ACC112 (cell line): ENCODE data around the gene SERPINB6.
A peak's percentile ranks its signal among the peaks of the same experiment; 100 is the strongest.

Source experiments
- H2AFZ ChIP-seq: fragments of 200-600 bp; sonication (generic); one replicate; pipeline ENCODE4 v1.6.0; 2017; ENCODE audit warnings: antibody characterized with exemption, low read length; ENCODE audit not compliant: unreplicated experiment
- H3K27ac ChIP-seq: fragments of 200-600 bp; sonication (generic); 2 replicates; pipeline ENCODE4 v1.5.1; 2014; ENCODE audit warnings: low read depth, mild to moderate bottlenecking, antibody characterized with exemption, low read length, moderate library complexity
- H3K27me3 ChIP-seq: fragments of 200-600 bp; sonication (generic); 2 replicates; pipeline ENCODE4 v1.6.1; 2014; ENCODE audit warnings: mild to moderate bottlenecking, antibody characterized with exemption, low read length, moderate library complexity, mixed read lengths; ENCODE audit not compliant: insufficient read depth
- H3K36me3 ChIP-seq: fragments of 200-600 bp; sonication (generic); 2 replicates; pipeline ENCODE4 v1.6.1; 2016; ENCODE audit warnings: mild to moderate bottlenecking, antibody characterized with exemption, low read length, moderate library complexity, mixed read lengths; ENCODE audit not compliant: insufficient read depth
- H3K4me1 ChIP-seq: fragments of 200-600 bp; sonication (generic); one replicate; pipeline ENCODE4 v1.6.1; 2016; ENCODE audit warnings: low read length, mixed read lengths; ENCODE audit not compliant: insufficient read depth, unreplicated experiment, control insufficient read depth
- H3K4me3 ChIP-seq: fragments of 200-600 bp; sonication (generic); 2 replicates; pipeline ENCODE4 v1.5.1; 2014; ENCODE audit warnings: mild to moderate bottlenecking, low read depth, low read length
- H3K79me2 ChIP-seq: fragments of 200-600 bp; sonication (generic); one replicate; pipeline ENCODE4 v1.6.0; 2016; ENCODE audit warnings: low read length; ENCODE audit not compliant: control insufficient read depth, unreplicated experiment, insufficient read depth

The SERPINB6 gene

DNA sequence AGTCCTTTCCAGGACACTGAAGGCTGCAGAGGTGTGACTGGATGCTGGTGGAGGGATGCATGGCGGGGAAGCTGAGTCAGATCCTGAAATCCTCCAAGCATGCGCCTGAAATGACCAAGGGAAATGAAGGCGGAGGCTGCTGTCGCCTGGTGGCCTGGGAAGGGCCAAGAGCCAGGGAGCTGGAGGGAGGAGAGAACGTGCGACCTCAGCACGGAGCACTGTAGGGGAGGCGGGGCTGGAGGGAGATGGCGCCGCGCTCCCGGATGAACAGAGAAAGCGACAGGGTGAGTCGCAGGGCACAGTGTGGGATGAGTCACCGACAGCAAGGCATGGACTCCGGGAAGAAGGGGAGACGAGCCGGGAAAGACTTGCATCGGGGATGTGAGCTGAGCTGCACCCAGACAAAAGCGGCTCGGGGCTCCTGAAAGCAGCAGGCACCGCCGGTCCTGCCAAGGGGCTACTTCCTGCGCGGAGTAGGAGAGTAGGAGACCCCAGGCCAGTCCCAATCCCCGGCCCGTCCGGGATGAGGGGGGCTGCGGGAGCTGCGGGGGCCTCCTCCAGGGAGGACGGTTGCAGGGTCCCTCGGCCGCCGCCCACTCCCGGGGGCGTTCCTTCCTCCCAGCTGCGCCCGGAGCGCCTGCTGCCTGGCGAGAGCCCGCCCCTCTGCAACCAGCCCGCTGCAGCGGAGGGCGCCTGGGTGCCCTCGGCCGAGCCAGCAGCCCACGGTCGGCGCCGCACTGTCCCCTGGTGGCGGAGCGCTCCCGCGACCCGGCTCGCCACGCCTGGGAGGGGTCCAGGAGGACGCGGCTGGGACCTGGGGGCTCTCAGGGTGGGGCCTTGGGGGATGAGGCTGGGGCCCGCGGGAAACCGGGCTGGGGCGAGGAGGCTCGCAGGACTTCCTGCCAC is 17.3 kb upstream of the SERPINB6 start:
- no peaks in the 10 kb centered on the region for H3K36me3 ChIP-seq

DNA sequence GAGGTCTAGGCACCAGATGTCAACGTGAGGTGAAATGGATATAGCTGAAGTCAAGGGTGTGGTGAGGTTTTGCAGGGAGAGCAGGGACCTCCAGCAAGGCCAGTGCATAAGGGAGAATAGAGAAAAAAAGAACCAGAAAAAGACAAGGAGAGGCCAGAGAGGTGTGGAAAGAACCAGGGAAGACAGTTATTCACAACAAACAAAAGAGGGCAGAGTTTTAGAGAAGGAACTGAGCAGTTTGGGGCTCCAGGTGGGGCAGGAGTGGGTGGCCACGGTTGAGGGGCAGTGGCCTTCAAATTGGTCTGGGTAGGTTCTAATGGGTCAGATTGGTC is 16.7 kb upstream of the SERPINB6 start:
- peak overlapping the region; percentile 67 for H2AFZ ChIP-seq
- no peaks in the 10 kb centered on the region for H3K36me3 ChIP-seq
- peaks cover 28% of the 10 kb centered on the region for H3K4me1 ChIP-seq
- H3K27me3 ChIP-seq, result no peaks in the 10 kb centered on the region
- H3K79me2 ChIP-seq, result no peaks in the 10 kb centered on the region
- H3K27ac ChIP-seq, result peak overlapping the region; percentile 98
- peak overlapping the region; percentile 80 for H3K4me3 ChIP-seq

More for the DNA sequence above, 17.3 kb upstream of the SERPINB6 start:
- Histone ChIP-seq H3K79me2 (no peaks in the 10 kb centered on the region), H2AFZ (peak overlapping the region; percentile 67), H3K27ac (peak overlapping the region; percentile 98), H3K4me3 (peak overlapping the region; percentile 80), H3K4me1 (peaks cover 26% of the 10 kb centered on the region), H3K27me3 (no peaks in the 10 kb centered on the region)

GRCh38 chr6:2986722-2987221 is 15.4 kb upstream of the SERPINB6 start:
- Histone ChIP-seq H3K36me3 (no peaks in the 10 kb centered on the region), H3K4me3 (0 out of 2 replicates have a peak overlapping the region, but pooled peaks have one; percentile 26), H2AFZ (no peak overlapping the region), H3K79me2 (no peaks in the 10 kb centered on the region), H3K27ac (peak overlapping the region; percentile 98), H3K4me1 (peaks cover 41% of the 10 kb centered on the region), H3K27me3 (no peaks in the 10 kb centered on the region)

DNA sequence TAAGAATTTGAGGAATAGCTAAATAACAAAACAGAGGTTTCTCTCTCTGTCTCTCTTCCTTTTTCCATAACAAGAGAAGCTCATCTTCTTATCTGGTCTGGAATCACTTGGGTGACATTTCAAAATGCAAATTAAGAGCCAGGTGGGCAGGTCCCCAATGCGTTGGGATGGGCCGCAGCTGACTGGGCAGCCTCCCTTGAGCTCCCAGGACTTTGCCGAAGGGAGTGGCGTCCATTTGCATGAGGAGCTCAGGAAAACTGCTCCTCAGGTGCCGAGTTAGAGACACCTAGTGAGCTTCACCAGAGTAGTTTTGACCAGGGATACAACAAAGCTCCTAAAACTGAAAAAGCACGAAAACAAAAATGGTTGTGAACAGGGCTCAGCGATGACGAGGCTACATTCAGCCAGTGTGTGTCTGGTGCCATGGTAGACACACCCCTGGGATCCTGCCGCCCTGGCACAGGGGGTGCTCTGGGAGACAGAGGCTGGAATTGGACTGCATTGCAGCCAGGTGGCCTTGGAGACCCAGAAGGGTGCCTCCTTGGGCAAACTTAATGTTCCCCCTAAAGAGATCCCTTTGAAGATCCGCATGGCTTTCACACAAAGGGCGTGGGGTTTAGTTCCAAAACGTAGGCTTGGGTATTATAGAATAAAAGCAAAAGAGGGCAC is 13.5 kb upstream of the SERPINB6 start:
- Histone ChIP-seq H3K27ac (no peak overlapping the region), H3K36me3 (no peaks in the 10 kb centered on the region), H3K79me2 (no peaks in the 10 kb centered on the region), H3K27me3 (no peaks in the 10 kb centered on the region), H3K4me3 (no peak overlapping the region), H2AFZ (no peak overlapping the region), H3K4me1 (peaks cover 60% of the 10 kb centered on the region)

DNA sequence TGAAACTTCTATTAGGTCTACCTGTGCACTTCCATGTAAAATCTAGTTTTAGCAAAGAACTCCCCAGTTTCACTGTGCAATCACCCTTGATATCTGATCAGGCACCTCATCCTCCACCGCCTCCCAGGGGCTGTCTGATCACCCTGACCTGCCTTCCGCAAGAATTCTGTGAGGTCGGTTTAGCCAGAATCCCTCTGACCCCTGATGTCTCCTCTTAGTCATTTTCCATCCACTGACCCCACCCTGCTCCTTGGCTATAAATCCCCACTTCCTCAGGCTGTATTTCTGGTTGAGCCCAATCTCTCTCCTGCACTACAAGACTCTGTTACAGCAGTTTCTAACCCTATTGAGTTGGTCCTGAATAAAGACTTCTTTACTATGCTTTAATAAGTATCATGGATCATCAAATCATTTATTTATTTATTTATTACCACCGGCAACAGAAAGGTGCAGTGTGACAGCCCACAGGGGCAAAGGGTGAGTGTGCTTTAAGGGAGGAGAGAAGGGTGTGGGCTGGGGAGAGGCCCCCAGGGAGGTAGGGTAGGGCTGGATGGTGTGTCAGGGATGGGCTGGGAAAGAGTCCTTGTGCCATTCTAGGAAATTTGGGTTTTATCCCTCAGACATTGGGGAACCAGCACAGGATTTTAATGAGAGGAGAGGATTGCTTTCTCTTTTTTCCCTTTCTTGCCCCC is 11.2 kb upstream of the SERPINB6 start:
- no peak overlapping the region for H2AFZ ChIP-seq
- H3K4me1 ChIP-seq, result peaks cover 70% of the 10 kb centered on the region
- H3K79me2 ChIP-seq, result no peaks in the 10 kb centered on the region
- H3K36me3 ChIP-seq, result no peaks in the 10 kb centered on the region
- no peaks in the 10 kb centered on the region for H3K27me3 ChIP-seq
- H3K27ac ChIP-seq, result peak overlapping the region; percentile 50
- H3K4me3 ChIP-seq, result no peak overlapping the region

GRCh38 chr6:2980465-2980855 is 9.1 kb upstream of the SERPINB6 start:
- Histone ChIP-seq H2AFZ (no peak overlapping the region), H3K27ac (peak overlapping the region; percentile 50; the same call in 1 of the 2 replicates), H3K4me1 (peaks cover 69% of the 10 kb centered on the region)

DNA sequence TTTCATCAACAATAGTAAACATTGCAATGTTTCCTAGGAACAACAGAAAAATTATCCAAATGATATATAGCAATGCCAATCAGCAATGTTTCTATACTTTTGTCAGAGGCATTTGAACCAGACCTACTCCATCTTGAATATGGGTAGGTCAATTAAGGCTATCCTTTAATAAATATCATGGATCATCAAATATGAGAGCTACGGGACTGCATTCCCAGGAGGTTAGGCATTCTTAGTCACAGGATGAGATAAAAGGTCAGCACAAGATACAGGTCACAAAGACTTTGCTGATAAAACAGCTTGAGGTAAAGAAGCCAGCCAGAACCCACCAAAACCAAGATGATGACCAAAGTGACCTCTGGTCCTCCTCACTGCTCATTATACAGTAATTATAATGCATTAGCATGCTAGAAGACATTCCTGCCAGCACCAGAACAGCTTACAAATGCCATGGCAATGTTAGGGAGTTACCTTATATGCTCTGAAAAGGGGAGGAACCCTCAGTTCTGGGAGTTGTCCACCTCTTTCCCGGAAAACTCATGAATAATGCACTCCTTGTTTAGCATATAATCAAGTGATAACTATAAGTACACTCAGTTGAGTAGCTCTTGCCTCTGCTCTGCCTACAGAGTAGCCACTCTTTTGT is 8.6 kb upstream of the SERPINB6 start:
- Histone ChIP-seq H3K79me2 (no peaks in the 10 kb centered on the region), H3K4me1 (peaks cover 69% of the 10 kb centered on the region), H3K36me3 (no peaks in the 10 kb centered on the region), H3K27me3 (no peaks in the 10 kb centered on the region), H3K27ac (peak overlapping the region; percentile 50; the same call in 1 of the 2 replicates), H3K4me3 (no peak overlapping the region), H2AFZ (no peak overlapping the region)

More at GRCh38 chr6:2980465-2980855, 9.1 kb upstream of the SERPINB6 start:
- H3K27me3 ChIP-seq, result no peaks in the 10 kb centered on the region
- no peak overlapping the region for H3K4me3 ChIP-seq
- no peaks in the 10 kb centered on the region for H3K79me2 ChIP-seq
- H3K36me3 ChIP-seq, result no peaks in the 10 kb centered on the region

DNA sequence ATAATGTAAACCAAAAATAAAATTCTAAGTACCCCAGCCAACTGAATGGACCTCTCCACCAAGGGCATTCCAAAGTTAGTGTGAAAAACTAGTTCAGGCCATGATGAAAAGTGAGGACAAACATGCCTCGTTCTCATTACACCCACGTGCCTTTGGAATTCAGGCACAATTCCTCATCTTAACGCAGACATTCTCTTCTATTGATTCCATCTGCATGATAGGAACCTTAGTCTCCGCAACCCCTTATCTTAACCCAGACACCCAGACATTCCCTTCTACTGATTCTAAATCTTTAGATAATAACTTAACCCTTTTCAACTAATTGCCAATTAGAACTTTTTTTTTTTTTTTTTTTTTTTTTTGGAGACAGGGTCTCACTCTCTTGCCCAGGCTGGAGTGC is 7.6 kb upstream of the SERPINB6 start:
- Histone ChIP-seq H3K27me3 (no peaks in the 10 kb centered on the region), H3K4me1 (peaks cover 69% of the 10 kb centered on the region), H3K27ac (0 out of 2 replicates have a peak overlapping the region, but pooled peaks have one; percentile 12), H3K36me3 (no peaks in the 10 kb centered on the region), H3K4me3 (no peak overlapping the region), H2AFZ (no peak overlapping the region), H3K79me2 (no peaks in the 10 kb centered on the region)

- Histone ChIP-seq H3K4me3 (no peak overlapping the region), H3K27ac (peak overlapping the region; percentile 92; the same call in 1 of the 2 replicates), H2AFZ (no peak overlapping the region), H3K79me2 (no peaks in the 10 kb centered on the region), H3K36me3 (no peaks in the 10 kb centered on the region), H3K4me1 (peaks cover 66% of the 10 kb centered on the region), H3K27me3 (no peaks in the 10 kb centered on the region)
Observed at GRCh38 chr6:2977799-2978590, 6.6 kb upstream of the SERPINB6 start.
